Measurements from ENCODE around the gene TRPM3.

- TF ChIP-seq CTCF (IDR thresholded peaks at IDR 0.05 in 4 of 5, conservative IDR thresholded peaks at IDR 0.05 in 1 of 5) (no peak), POLR2A (IDR thresholded peaks at IDR 0.05) (no peak)
Measured at GRCh38 chr9:70519912-70520724, 601.3 kb downstream of the TRPM3 start.

Data from gastrocnemius medialis (tissue), 4 donors.